ENCODE measurements around the gene ARMS2. TPM values are rescaled to one million over a fixed set of nuclear protein-coding genes. Genes with fewer than 3 reads are reported as not detected.

ARMS2 gene
- total RNA-seq, 2 donors from 2014 or later: 0.43 TPM; not detected in 1

GRCh38 chr10:122445904-122446303, 8.5 kb upstream of the ARMS2 start:
- no peak overlapping the region for H3K27ac Mint-ChIP-seq
- no peak for DNase-seq (ENCODE audit: low spot score in 2 of 2)
- H3K9me3 Mint-ChIP-seq: no peaks in the 10 kb centered on the region
- H3K36me3 Mint-ChIP-seq: no peaks in the 10 kb centered on the region
- ATAC-seq: no peak

GRCh38 chr10:122446668-122447423, 7.6 kb upstream of the ARMS2 start:
- no peaks in the 10 kb centered on the region for H3K9me3 Mint-ChIP-seq

GRCh38 chr10:122448600-122448999, 5.9 kb upstream of the ARMS2 start:
- no peaks in the 10 kb centered on the region for H3K36me3 Mint-ChIP-seq
- no peaks in the 10 kb centered on the region for H3K9me3 Mint-ChIP-seq
- DNase-seq (ENCODE audit: low spot score in 2 of 2) (no peak), ATAC-seq (no peak)
- H3K27ac Mint-ChIP-seq: no peak overlapping the region

More at GRCh38 chr10:122446668-122447423, 7.6 kb upstream of the ARMS2 start:
- ATAC-seq (no peak), DNase-seq (ENCODE audit: low spot score in 2 of 2) (no peak)
- no peak overlapping the region for H3K27ac Mint-ChIP-seq
- H3K36me3 Mint-ChIP-seq: no peaks in the 10 kb centered on the region

- Mint-ChIP-seq H3K27ac (no peak overlapping the region), H3K36me3 (no peaks in the 10 kb centered on the region), H3K9me3 (no peaks in the 10 kb centered on the region)
- no peak for ATAC-seq
- DNase-seq (ENCODE audit: low spot score in 2 of 2): no peak
These were observed 5.3 kb upstream of the ARMS2 start for GRCh38 chr10:122449153-122449552.

- Mint-ChIP-seq H3K36me3 (no peaks in the 10 kb centered on the region), H3K27ac (no peak overlapping the region), H3K9me3 (no peaks in the 10 kb centered on the region)
- ATAC-seq: no peak
- DNase-seq (ENCODE audit: low spot score in 2 of 2): no peak
These were observed 4.0 kb upstream of the ARMS2 start for GRCh38 chr10:122450353-122450990.

- no peaks in the 10 kb centered on the region for H3K36me3 Mint-ChIP-seq
- ATAC-seq: no peak
- no peaks in the 10 kb centered on the region for H3K9me3 Mint-ChIP-seq
- no peak for DNase-seq (ENCODE audit: low spot score in 2 of 2)
- no peak overlapping the region for H3K27ac Mint-ChIP-seq
These were observed 382 bp upstream of the ARMS2 start for GRCh38 chr10:122454071-122454470.

- DNase-seq (ENCODE audit: low spot score in 2 of 2): no peak
- H3K9me3 Mint-ChIP-seq: no peaks in the 10 kb centered on the region
- H3K27ac Mint-ChIP-seq: no peak overlapping the region
- ATAC-seq: no peak
- H3K36me3 Mint-ChIP-seq: no peaks in the 10 kb centered on the region
These were observed 1.1 kb downstream of the ARMS2 start for GRCh38 chr10:122455376-122456079.

- DNase-seq (ENCODE audit: low spot score in 2 of 2): no peak
- no peaks in the 10 kb centered on the region for H3K9me3 Mint-ChIP-seq
- no peak overlapping the region for H3K27ac Mint-ChIP-seq
- no peak for ATAC-seq
- peaks cover 0 to 6% of the 10 kb centered on the region in 2 donors for H3K36me3 Mint-ChIP-seq
These were observed 3.5 kb downstream of the ARMS2 start for GRCh38 chr10:122457934-122458333.

GRCh38 chr10:122458693-122459092, 4.2 kb downstream of the ARMS2 start:
- DNase-seq (ENCODE audit: low spot score in 2 of 2) (no peak), ATAC-seq (no peak)
- H3K9me3 Mint-ChIP-seq: no peaks in the 10 kb centered on the region
- no peak overlapping the region for H3K27ac Mint-ChIP-seq
- peaks cover 0 to 11% of the 10 kb centered on the region in 2 donors for H3K36me3 Mint-ChIP-seq

GRCh38 chr10:122459561-122460273, 5.3 kb downstream of the ARMS2 start:
- no peak for ATAC-seq
- H3K36me3 Mint-ChIP-seq: peaks cover 0 to 12% of the 10 kb centered on the region in 2 donors
- H3K9me3 Mint-ChIP-seq: no peaks in the 10 kb centered on the region
- no peak overlapping the region for H3K27ac Mint-ChIP-seq
- DNase-seq (ENCODE audit: low spot score in 2 of 2): no peak

- H3K27ac Mint-ChIP-seq: no peak overlapping the region
- no peaks in the 10 kb centered on the region for H3K9me3 Mint-ChIP-seq
- DNase-seq (ENCODE audit: low spot score in 2 of 2): no peak
- ATAC-seq: no peak
- peaks cover 0 to 12% of the 10 kb centered on the region in 2 donors for H3K36me3 Mint-ChIP-seq
These were observed 6.4 kb downstream of the ARMS2 start for GRCh38 chr10:122460891-122461293.

GRCh38 chr10:122461367-122461728, 6.9 kb downstream of the ARMS2 start, which contains the start of gene HTRA1:
Gene HTRA1 (plus strand): TSS chr10:122461553. CDS start chr10:122461653, 100 bp downstream.
- H3K9me3 Mint-ChIP-seq: no peaks in the 10 kb centered on the region
- peak; percentile 9 to 43 for ATAC-seq
- peaks cover 0 to 12% of the 10 kb centered on the region in 2 donors for H3K36me3 Mint-ChIP-seq
- no peak within 1 kb of the TSS for H3K27ac Mint-ChIP-seq
- no peak for DNase-seq (ENCODE audit: low spot score in 2 of 2)

- no peaks in the 10 kb centered on the region for H3K9me3 Mint-ChIP-seq
- ATAC-seq (peak; percentile 22 to 46), DNase-seq (ENCODE audit: low spot score in 2 of 2) (peak in 1 of 2 donors; percentile 14)
- H3K36me3 Mint-ChIP-seq: peaks cover 0 to 12% of the 10 kb centered on the region in 2 donors
- H3K27ac Mint-ChIP-seq: no peak overlapping the region
These were observed 7.5 kb downstream of the ARMS2 start for GRCh38 chr10:122461729-122462532.

GRCh38 chr10:122462533-122463465, 8.3 kb downstream of the ARMS2 start:
- DNase-seq (ENCODE audit: low spot score in 2 of 2) (peak in 1 of 2 donors; percentile 10), ATAC-seq (peak in 1 of 2 donors; percentile 28)
- Mint-ChIP-seq H3K9me3 (no peaks in the 10 kb centered on the region), H3K27ac (no peak overlapping the region), H3K36me3 (peaks cover 0 to 12% of the 10 kb centered on the region in 2 donors)
